CD4-positive, alpha-beta memory T cell (primary cell): ENCODE measurements around the gene NRN1L. TPM values are rescaled to one million over a fixed set of nuclear protein-coding genes. Genes with fewer than 3 reads are reported as not detected.

Experiments
- CTCF ChIA-PET: fragments of 350-600 bp; sonication (Branson Sonifier 250); formaldehyde crosslinking; loops from one replicate; lab custom pipeline; 2021; ENCODE audit warnings: inconsistent platforms; ENCODE audit not compliant: partially characterized antibody; lab: Charles Lee
- POLR2A ChIA-PET: fragments of 350-600 bp; sonication (Branson Sonifier 250); formaldehyde crosslinking; loops from one replicate; lab custom pipeline; 2021; ENCODE audit not compliant: partially characterized antibody; lab: Charles Lee
- DNase-seq, 5 donors: peaks; one replicate each; pipeline versions ENCODE4 v3.0.0 to v3.0.0-alpha.2; 2020 to 2022; ENCODE audit warnings: mixed read lengths in 1 of 5
- H3K27ac ChIP-seq: one replicate; pipeline ENCODE4 v1.7.0; 2013; ENCODE audit warnings: low read depth, low read length
- H3K27me3 ChIP-seq: 2 replicates; pipeline ENCODE4 v1.7.0; 2013; ENCODE audit warnings: mild to moderate bottlenecking, low read length, moderate library complexity; ENCODE audit not compliant: insufficient read depth
- H3K36me3 ChIP-seq: 2 replicates; pipeline ENCODE4 v1.7.0; 2013; ENCODE audit warnings: mild to moderate bottlenecking, low read length, moderate library complexity; ENCODE audit not compliant: insufficient read depth
- H3K4me1 ChIP-seq: 2 replicates; pipeline ENCODE4 v1.7.0; 2013; ENCODE audit warnings: mild to moderate bottlenecking, low read length, moderate library complexity; ENCODE audit not compliant: insufficient read depth
- H3K4me3 ChIP-seq, 2 donors: one replicate each; pipeline ENCODE4 v1.7.0; 2013; ENCODE audit warnings: low read length in 2 of 2, mild to moderate bottlenecking in 1 of 2
- H3K9me3 ChIP-seq, 2 donors: one replicate each; pipeline ENCODE4 v1.7.0; 2013; ENCODE audit warnings: low read length in 2 of 2, control low read depth in 1 of 2; ENCODE audit not compliant: control insufficient read depth in 1 of 2
- H3K27ac Mint-ChIP-seq, 7 donors: one replicate each; pipeline ENCODE4 v1.8.0; 2020 to 2021; ENCODE audit warnings: mixed read lengths in 7 of 7, mild to moderate bottlenecking in 6 of 7, inconsistent platforms in 3 of 7, moderate library complexity in 3 of 7
- H3K27me3 Mint-ChIP-seq, 2 donors: one replicate each; pipeline ENCODE4 v1.8.0; 2020 to 2021; ENCODE audit warnings: mixed read lengths in 2 of 2
- H3K36me3 Mint-ChIP-seq, 2 donors: one replicate each; pipeline ENCODE4 v1.8.0; 2020 to 2021; ENCODE audit warnings: mixed read lengths in 2 of 2, inconsistent platforms in 1 of 2, mild to moderate bottlenecking in 1 of 2
- H3K4me1 Mint-ChIP-seq, 4 donors: one replicate each; pipeline ENCODE4 v1.8.0; 2020 to 2021; ENCODE audit warnings: mixed read lengths in 4 of 4, mild to moderate bottlenecking in 1 of 4
- H3K4me3 Mint-ChIP-seq, 8 donors: one replicate each; pipeline ENCODE4 v1.8.0; 2020 to 2021; ENCODE audit warnings: mixed read lengths in 8 of 8, mild to moderate bottlenecking in 7 of 8, moderate library complexity in 6 of 8, inconsistent platforms in 3 of 8
- H3K9me3 Mint-ChIP-seq, 8 donors: one replicate each; pipeline ENCODE4 v1.8.0; 2020 to 2021; ENCODE audit warnings: mixed read lengths in 8 of 8, mild to moderate bottlenecking in 5 of 8, inconsistent platforms in 3 of 8, moderate library complexity in 1 of 8
- intact Hi-C: fragments of 100-400 bp; cut with micrococcal nuclease; formaldehyde crosslinking; loops from one replicate; pipeline ENCODE4 v1.15.1; 2023
- polyA plus RNA-seq, 2 donors: library from polyadenylated mRNA; unstranded; fragments of 300-500 nt; fragmentation: Illumina TruSeq; gene quantifications; one replicate each; pipeline ENCODE4 v1.2.3, GENCODE V29; 2021
- total RNA-seq, 2 experiments: library from RNA; stranded (reverse); gene quantifications; one replicate each; pipeline ENCODE4 v1.2.3, GENCODE V29; 2021

The NRN1L gene
- total and polyA plus RNA-seq, 4 experiments from 2014 or later = 0.81 to 7.0 (median 3.4) TPM

GRCh38 chr16:67864594-67864993, 20.1 kb upstream of the NRN1L start:
- Histone ChIP-seq H3K27me3 (no peaks in the 10 kb centered on the region), H3K27ac (no peak overlapping the region), H3K4me3 (no peak overlapping the region), H3K9me3 (no peaks in the 10 kb centered on the region), H3K4me1 (no peaks in the 10 kb centered on the region), H3K36me3 (peaks cover 19% of the 10 kb centered on the region)
- CTCF ChIA-PET = interaction anchor here (1.3 to 5.8 kb wide), 2 partner anchors 49 to 343 kb away, joined by 4 to 46 read pairs; no protein-coding TSS in a partner anchor
- Mint-ChIP-seq H3K27me3 (no peaks in the 10 kb centered on the region), H3K36me3 (peaks cover 5 to 26% of the 10 kb centered on the region in 2 donors), H3K27ac (peak overlapping the region in 3 of 7 donors; percentile 30 to 52 (median 41)), H3K9me3 (no peaks in the 10 kb centered on the region), H3K4me1 (peaks cover 5 to 15% (median 8%) of the 10 kb centered on the region in 4 donors), H3K4me3 (no peak overlapping the region)
- intact Hi-C loops = no loop called here
- no peak for DNase-seq
- POLR2A ChIA-PET = interaction anchor here (0.6 kb wide), 1 partner anchor 9 kb away, joined by 3 read pairs; the partner anchor contains the start of gene EDC4

- H3K27me3 ChIP-seq = no peaks in the 10 kb centered on the region
- H3K36me3 Mint-ChIP-seq = peaks cover 6 to 31% of the 10 kb centered on the region in 2 donors
- H3K27ac Mint-ChIP-seq = peak overlapping the region in 2 of 7 donors; percentile 30 to 59
- POLR2A ChIA-PET = interaction anchor here (0.8 kb wide), 1 partner anchor 18 kb away, joined by 3 read pairs; the partner anchor contains the start of gene CENPT
- no peaks in the 10 kb centered on the region for H3K4me1 ChIP-seq
- no peak overlapping the region for H3K27ac ChIP-seq
- H3K36me3 ChIP-seq = peaks cover 26% of the 10 kb centered on the region
- no peaks in the 10 kb centered on the region for H3K9me3 Mint-ChIP-seq
- intact Hi-C loops = loop anchor here (1.0 kb wide), 1 partner anchor 49 kb away; no protein-coding TSS in a partner anchor
- no peak overlapping the region for H3K4me3 Mint-ChIP-seq
- CTCF ChIA-PET = interaction anchor here (0.5 to 5.8 kb wide), 8 partner anchors 9 to 344 kb away, joined by 3 to 46 read pairs (median 4); no protein-coding TSS in a partner anchor
- no peaks in the 10 kb centered on the region for H3K9me3 ChIP-seq
- no peak overlapping the region for H3K4me3 ChIP-seq
- DNase-seq = no peak
- peaks cover 5 to 15% (median 9%) of the 10 kb centered on the region in 4 donors for H3K4me1 Mint-ChIP-seq
- H3K27me3 Mint-ChIP-seq = no peaks in the 10 kb centered on the region
Observed at GRCh38 chr16:67865318-67865717, 19.4 kb upstream of the NRN1L start.

GRCh38 chr16:67868290-67868689, 16.4 kb upstream of the NRN1L start:
- H3K27ac ChIP-seq = no peak overlapping the region
- intact Hi-C loops = no loop called here
- ChIA-PET POLR2A (no interaction called here), CTCF (interaction anchor here (1.9 to 3.1 kb wide), 2 partner anchors 15 to 52 kb away, joined by 5 to 15 read pairs; no protein-coding TSS in a partner anchor)
- Mint-ChIP-seq H3K27me3 (no peaks in the 10 kb centered on the region), H3K27ac (no peak overlapping the region), H3K4me3 (no peak overlapping the region), H3K9me3 (no peaks in the 10 kb centered on the region), H3K4me1 (peaks cover 5 to 18% (median 7%) of the 10 kb centered on the region in 4 donors), H3K36me3 (peaks cover 13 to 37% of the 10 kb centered on the region in 2 donors)
- no peak overlapping the region for H3K4me3 ChIP-seq
- peaks cover 6% of the 10 kb centered on the region for H3K4me1 ChIP-seq
- no peaks in the 10 kb centered on the region for H3K9me3 ChIP-seq
- H3K27me3 ChIP-seq = no peaks in the 10 kb centered on the region
- no peak for DNase-seq
- peaks cover 14% of the 10 kb centered on the region for H3K36me3 ChIP-seq

- Histone ChIP-seq H3K4me1 (peaks cover 18% of the 10 kb centered on the region), H3K9me3 (no peaks in the 10 kb centered on the region), H3K4me3 (no peak overlapping the region), H3K27ac (no peak overlapping the region), H3K36me3 (peaks cover 14% of the 10 kb centered on the region), H3K27me3 (no peaks in the 10 kb centered on the region)
- no peak for DNase-seq
- H3K4me1 Mint-ChIP-seq = peaks cover 14 to 31% (median 18%) of the 10 kb centered on the region in 4 donors
- peak overlapping the region in 2 of 7 donors; percentile 53 to 77 for H3K27ac Mint-ChIP-seq
- ChIA-PET POLR2A (no interaction called here), CTCF (interaction anchor here (1.7 to 3.1 kb wide), 2 partner anchors 14 to 53 kb away, joined by 5 to 15 read pairs; no protein-coding TSS in a partner anchor)
- no peak overlapping the region for H3K4me3 Mint-ChIP-seq
- H3K9me3 Mint-ChIP-seq = no peaks in the 10 kb centered on the region
- intact Hi-C loops = no loop called here
- no peaks in the 10 kb centered on the region for H3K27me3 Mint-ChIP-seq
- H3K36me3 Mint-ChIP-seq = peaks cover 10 to 45% of the 10 kb centered on the region in 2 donors
Observed at GRCh38 chr16:67869653-67870052, 15.0 kb upstream of the NRN1L start.

GRCh38 chr16:67871256-67871655, 13.4 kb upstream of the NRN1L start:
- H3K36me3 ChIP-seq = peaks cover 18% of the 10 kb centered on the region
- CTCF ChIA-PET = interaction anchor here (0.7 to 1.6 kb wide), 5 partner anchors 13 to 350 kb away, joined by 3 to 9 read pairs (median 3); partner anchors contain the start of gene NRN1L

GRCh38 chr16:67872131-67872630, 12.5 kb upstream of the NRN1L start:
- peaks cover 0 to 1% (median 0%) of the 10 kb centered on the region in 8 donors for H3K9me3 Mint-ChIP-seq
- peak overlapping the region; percentile 57 to 90 for H3K4me3 ChIP-seq
- CTCF ChIA-PET = interaction anchor here (1.0 to 1.6 kb wide), 4 partner anchors 12 to 351 kb away, joined by 3 to 9 read pairs (median 3); partner anchors contain the start of gene NRN1L

More at GRCh38 chr16:67871256-67871655, 13.4 kb upstream of the NRN1L start:
- Histone ChIP-seq H3K4me3 (no peak overlapping the region), H3K27ac (no peak overlapping the region), H3K27me3 (no peaks in the 10 kb centered on the region), H3K9me3 (no peaks in the 10 kb centered on the region), H3K4me1 (peaks cover 34% of the 10 kb centered on the region)
- Mint-ChIP-seq H3K36me3 (peaks cover 8 to 52% of the 10 kb centered on the region in 2 donors), H3K27me3 (no peaks in the 10 kb centered on the region), H3K9me3 (peaks cover 0 to 1% (median 0%) of the 10 kb centered on the region in 8 donors), H3K4me1 (peaks cover 25 to 43% (median 32%) of the 10 kb centered on the region in 4 donors), H3K27ac (peak overlapping the region in 3 of 7 donors; percentile 13 to 82 (median 65)), H3K4me3 (peak overlapping the region in 2 of 8 donors; percentile 46 to 95)
- no peak for DNase-seq
- intact Hi-C loops = no loop called here
- POLR2A ChIA-PET = interaction anchor here (0.5 to 3.7 kb wide), 7 partner anchors 9 to 211 kb away, joined by 3 to 29 read pairs (median 4); partner anchors contain the start of genes ACD and PSMB10

More at GRCh38 chr16:67872131-67872630, 12.5 kb upstream of the NRN1L start:
- Histone ChIP-seq H3K9me3 (no peaks in the 10 kb centered on the region), H3K36me3 (peaks cover 25% of the 10 kb centered on the region), H3K27me3 (no peaks in the 10 kb centered on the region), H3K27ac (peak overlapping the region; percentile 91), H3K4me1 (peaks cover 36% of the 10 kb centered on the region)
- no peak for DNase-seq
- Mint-ChIP-seq H3K4me3 (peak overlapping the region; percentile 82 to 95 (median 94)), H3K27ac (peak overlapping the region; percentile 79 to 95 (median 91)), H3K36me3 (peaks cover 14 to 54% of the 10 kb centered on the region in 2 donors), H3K4me1 (peaks cover 25 to 43% (median 33%) of the 10 kb centered on the region in 4 donors), H3K27me3 (no peaks in the 10 kb centered on the region)
- intact Hi-C loops = loop anchor here (1.0 kb wide), 2 partner anchors 26 to 30 kb away; partner anchors contain the start of genes NUTF2 and THAP11
- POLR2A ChIA-PET = interaction anchor here (0.8 to 3.7 kb wide), 7 partner anchors 8 to 212 kb away, joined by 3 to 29 read pairs (median 4); partner anchors contain the start of genes ACD, CENPT, NUTF2 and PSMB10
